NB4 (cell line): ENCODE measurements around the gene SH2D3C.

Experiments
- POLR2A ChIP-seq: IDR thresholded peaks from 2 replicates; pipeline ENCODE4 v1.6.1; 2011; ENCODE audit warnings: mild to moderate bottlenecking; ENCODE audit not compliant: insufficient read length; ENCODE audit errors: extremely low read depth
- TF ChIP-seq, protein P1 (sequence below): IDR thresholded peaks from one replicate; pipeline ENCODE4 v1.5.1; 2012; ENCODE audit warnings: low read depth, low read length

DNA sequence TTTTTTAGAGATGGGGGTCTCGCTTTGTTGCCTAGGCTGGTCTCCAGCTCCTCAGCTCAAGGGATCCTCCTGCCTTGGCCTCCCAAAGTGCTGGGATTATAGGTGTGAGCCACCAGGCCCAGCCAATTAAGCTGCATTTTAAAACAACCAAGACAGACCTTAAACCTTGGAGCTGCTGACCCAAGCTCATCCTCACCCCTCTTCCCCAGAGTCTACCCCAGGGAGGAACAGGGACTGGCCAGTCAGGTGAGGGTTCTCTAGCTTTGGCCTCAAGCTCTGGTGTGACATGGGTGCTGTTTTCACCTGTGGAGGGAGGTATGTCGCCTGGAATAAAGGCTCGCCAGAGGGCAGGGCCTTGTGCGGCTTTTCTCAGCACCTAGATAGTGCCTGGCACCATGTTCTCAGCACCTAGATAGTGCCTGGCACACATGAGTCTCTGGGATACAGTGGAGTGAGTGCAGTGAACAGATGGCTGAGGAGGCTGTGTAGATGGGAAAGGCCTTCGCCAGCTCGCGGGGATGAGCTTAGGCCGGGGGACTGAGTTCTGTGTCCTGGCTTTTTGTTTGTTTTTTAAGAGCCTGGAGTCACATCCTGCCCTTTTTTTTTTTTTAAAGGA lies 14.7 kb upstream of the SH2D3C start:
- TF ChIP-seq POLR2A = no peak
- TF ChIP-seq, protein P1, sequence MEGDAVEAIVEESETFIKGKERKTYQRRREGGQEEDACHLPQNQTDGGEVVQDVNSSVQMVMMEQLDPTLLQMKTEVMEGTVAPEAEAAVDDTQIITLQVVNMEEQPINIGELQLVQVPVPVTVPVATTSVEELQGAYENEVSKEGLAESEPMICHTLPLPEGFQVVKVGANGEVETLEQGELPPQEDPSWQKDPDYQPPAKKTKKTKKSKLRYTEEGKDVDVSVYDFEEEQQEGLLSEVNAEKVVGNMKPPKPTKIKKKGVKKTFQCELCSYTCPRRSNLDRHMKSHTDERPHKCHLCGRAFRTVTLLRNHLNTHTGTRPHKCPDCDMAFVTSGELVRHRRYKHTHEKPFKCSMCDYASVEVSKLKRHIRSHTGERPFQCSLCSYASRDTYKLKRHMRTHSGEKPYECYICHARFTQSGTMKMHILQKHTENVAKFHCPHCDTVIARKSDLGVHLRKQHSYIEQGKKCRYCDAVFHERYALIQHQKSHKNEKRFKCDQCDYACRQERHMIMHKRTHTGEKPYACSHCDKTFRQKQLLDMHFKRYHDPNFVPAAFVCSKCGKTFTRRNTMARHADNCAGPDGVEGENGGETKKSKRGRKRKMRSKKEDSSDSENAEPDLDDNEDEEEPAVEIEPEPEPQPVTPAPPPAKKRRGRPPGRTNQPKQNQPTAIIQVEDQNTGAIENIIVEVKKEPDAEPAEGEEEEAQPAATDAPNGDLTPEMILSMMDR = no peak
